ENCODE measurements around the gene LAMP5. TPM values are rescaled to one million over a fixed set of nuclear protein-coding genes. Genes with fewer than 3 reads are reported as not detected.

The LAMP5 gene
- total and polyA plus RNA-seq, 2 experiments from 2014 or later = 0.21 to 0.29 TPM

- no peak overlapping the region for H3K4me3 ChIP-seq
These were observed 9.2 kb downstream of the LAMP5 start for GRCh38 chr20:9523636-9524035.

More at GRCh38 chr20:9523636-9524035, 9.2 kb downstream of the LAMP5 start:
- ATAC-seq = no peak
- Mint-ChIP-seq H3K4me1 (peaks cover 32% of the 10 kb centered on the region), H3K4me3 (no peak overlapping the region), H3K36me3 (ENCODE audit: low read depth) (no peaks in the 10 kb centered on the region), H3K27me3 (ENCODE audit: insufficient read depth, low read depth, poor library complexity) (peaks cover 18% of the 10 kb centered on the region), H3K9me3 (no peaks in the 10 kb centered on the region; the same call in 1 of the 3 replicates), H3K27ac (no peak overlapping the region)
- no peaks in the 10 kb centered on the region for H3K36me3 ChIP-seq (ENCODE audit: insufficient read depth)
- no peaks in the 10 kb centered on the region for H3F3A ChIP-seq (replicated peaks; ENCODE audit: low read depth)
- no peak for TF ChIP-seq ETS1 (IDR thresholded peaks at IDR 0.05)
- TF ChIP-seq ZNF462 (CRISPR knock-in tag; IDR thresholded peaks at IDR 0.05) = no peak
- TF ChIP-seq ZNF331 (CRISPR knock-in tag; IDR thresholded peaks at IDR 0.05; ENCODE audit: low read depth) = no peak
- TF ChIP-seq EZH2 (IDR thresholded peaks at IDR 0.05; ENCODE audit: low read depth, unreplicated experiment) = no peak
- H3K9me2 ChIP-seq (ENCODE audit: insufficient read depth) = 0 out of 2 replicates have a peak, but pooled peaks cover 2% of the 10 kb centered on the region
- H3K4me2 ChIP-seq = no peak overlapping the region
- H3K4me1 ChIP-seq (ENCODE audit: insufficient read depth) = peaks cover 32% of the 10 kb centered on the region
- no peak overlapping the region for H3K27ac ChIP-seq (ENCODE audit: low read depth)
- H4K20me1 ChIP-seq (replicated peaks; ENCODE audit: insufficient read depth) = 0 out of 2 replicates have a peak, but pooled peaks cover 4% of the 10 kb centered on the region
- H3K27me3 ChIP-seq (ENCODE audit: insufficient read depth) = peaks cover 37% of the 10 kb centered on the region
- no peak overlapping the region for H2AFZ ChIP-seq
- no peaks in the 10 kb centered on the region for H3K79me2 ChIP-seq (replicated peaks; ENCODE audit: insufficient read depth)
- DNase-seq (ENCODE audit: low spot score) = no peak

Data from GM23338 (cell line).